Left ventricle myocardium superior (tissue), 1 donor: ENCODE results near the gene LCLAT1. TPM values are rescaled to one million over a fixed set of nuclear protein-coding genes. Genes with fewer than 3 reads are reported as not detected.
"Not testable (repeated sequence)": the region's sequence is repeated elsewhere in the genome, so short reads cannot be mapped to it uniquely, and the experiment has no call there.

ENCODE experiments used
- ATAC-seq: fragments of 200-7000 bp; cut with Tn5 transposase; one replicate; pipeline ENCODE4 v1.9.1; 2020; ENCODE audit warnings: mild to moderate bottlenecking, moderate library complexity
- DNase-seq: peaks from one replicate; pipeline ENCODE4 v3.0.0-alpha.2; 2020
- intact Hi-C: fragments of 100-400 bp; cut with micrococcal nuclease; formaldehyde crosslinking; loops from one replicate; pipeline ENCODE4 v1.11.0; 2022
- total RNA-seq: library from RNA; stranded (reverse); fragmentation: NEBNext Ultra II Directional; extraction: Animal tissue kit (Norgen Biotek cat#: 25700); gene quantifications from one replicate; pipeline ENCODE4 v1.2.1, GENCODE V29; 2021
- donor health status: DM: no; HTN: yes; CAD: no; lungs with severe emphysema.

LCLAT1 gene
- total RNA-seq, 1 donor from 2014 or later, result 33.9 TPM

GRCh38 chr2:30561349-30561748 lies 114.3 kb downstream of the LCLAT1 start:
- intact Hi-C loops, result no loop called here
- ATAC-seq (no peak), DNase-seq (no peak)

GRCh38 chr2:30565851-30566358 lies 118.9 kb downstream of the LCLAT1 start:
- ATAC-seq, result peak; percentile 78
- intact Hi-C loops, result no loop called here
- DNase-seq, result peak; percentile 28

GRCh38 chr2:30566631-30567030 lies 119.6 kb downstream of the LCLAT1 start:
- ATAC-seq, result peak; percentile 92
- intact Hi-C loops, result no loop called here

GRCh38 chr2:30567317-30567716 lies 120.3 kb downstream of the LCLAT1 start:
- intact Hi-C loops, result no loop called here
- ATAC-seq (peak; percentile 29), DNase-seq (no peak)

More at GRCh38 chr2:30566631-30567030, 119.6 kb downstream of the LCLAT1 start:
- no peak for DNase-seq

- DNase-seq (no peak), ATAC-seq (no peak)
- intact Hi-C loops, result no loop called here
These were observed 122.9 kb downstream of the LCLAT1 start for GRCh38 chr2:30569946-30570345.

GRCh38 chr2:30577151-30577550 lies 130.1 kb downstream of the LCLAT1 start:
- intact Hi-C loops, result no loop called here
- ATAC-seq, result no peak
- DNase-seq, result no peak

GRCh38 chr2:30580391-30580790 lies 133.3 kb downstream of the LCLAT1 start:
- intact Hi-C loops, result no loop called here

GRCh38 chr2:30582521-30582920 lies 135.5 kb downstream of the LCLAT1 start:
- ATAC-seq, result peak; percentile 19
- no peak for DNase-seq
- intact Hi-C loops, result no loop called here

More at GRCh38 chr2:30580391-30580790, 133.3 kb downstream of the LCLAT1 start:
- ATAC-seq, result no peak
- DNase-seq, result no peak

GRCh38 chr2:30583204-30583749 lies 136.2 kb downstream of the LCLAT1 start:
- ATAC-seq, result peak; percentile 73

GRCh38 chr2:30584116-30584515 lies 137.1 kb downstream of the LCLAT1 start:
- intact Hi-C loops, result no loop called here

More at GRCh38 chr2:30583204-30583749, 136.2 kb downstream of the LCLAT1 start:
- DNase-seq, result no peak
- intact Hi-C loops, result no loop called here

GRCh38 chr2:30588994-30589393 lies 141.9 kb downstream of the LCLAT1 start:
- intact Hi-C loops, result no loop called here
- DNase-seq (no peak), ATAC-seq (peak; percentile 26)

More at GRCh38 chr2:30584116-30584515, 137.1 kb downstream of the LCLAT1 start:
- DNase-seq, result no peak
- ATAC-seq, result peak; percentile 75

- intact Hi-C loops, result no loop called here
- no peak for ATAC-seq
These were observed 143.4 kb downstream of the LCLAT1 start for GRCh38 chr2:30590407-30590806.

GRCh38 chr2:30591186-30591585 lies 144.1 kb downstream of the LCLAT1 start:
- DNase-seq (no peak), ATAC-seq (no peak)
- intact Hi-C loops, result no loop called here

More at GRCh38 chr2:30590407-30590806, 143.4 kb downstream of the LCLAT1 start:
- DNase-seq, result no peak

GRCh38 chr2:30601375-30601774 lies 154.3 kb downstream of the LCLAT1 start:
- no peak for DNase-seq
- intact Hi-C loops, result no loop called here
- peak; percentile 74 for ATAC-seq

GRCh38 chr2:30605197-30605596 lies 158.2 kb downstream of the LCLAT1 start:
- no peak for ATAC-seq
- intact Hi-C loops, result no loop called here

GRCh38 chr2:30608643-30609042 lies 161.6 kb downstream of the LCLAT1 start:
- intact Hi-C loops, result no loop called here
- ATAC-seq, result no peak
- DNase-seq, result no peak

More at GRCh38 chr2:30605197-30605596, 158.2 kb downstream of the LCLAT1 start:
- DNase-seq, result no peak

- intact Hi-C loops, result no loop called here
- DNase-seq (no peak), ATAC-seq (peak; percentile 79)
These were observed 164.5 kb downstream of the LCLAT1 start for GRCh38 chr2:30611583-30611982.

- DNase-seq, result no peak
- intact Hi-C loops, result no loop called here
- ATAC-seq, result peak; percentile 53
These were observed 165.3 kb downstream of the LCLAT1 start for GRCh38 chr2:30612371-30612770.

- ATAC-seq (no peak), DNase-seq (no peak)
- intact Hi-C loops, result no loop called here
These were observed 166.0 kb downstream of the LCLAT1 start for GRCh38 chr2:30613001-30613400.

- DNase-seq, intact Hi-C loops, ATAC-seq: not testable (repeated sequence)
These were observed 167.2 kb downstream of the LCLAT1 start for GRCh38 chr2:30614227-30614626.

GRCh38 chr2:30615926-30616325 lies 168.9 kb downstream of the LCLAT1 start:
- peak; percentile 61 for ATAC-seq
- no peak for DNase-seq
- intact Hi-C loops, result no loop called here
